ENCODE results near the gene ALAD. TPM values are rescaled to one million over a fixed set of nuclear protein-coding genes. Genes with fewer than 3 reads are reported as not detected.

ALAD gene
- total and polyA plus RNA-seq, 4 donors, result 40.2 to 258 (median 74.2) TPM

GRCh38 chr9:113350937-113351336 lies 50.1 kb downstream of the ALAD start (continued):
- TF ChIP-seq CTCF (IDR thresholded peaks at IDR 0.05; ENCODE audit: low read depth, low read length, missing input control) (no peak), JUND (IDR thresholded peaks at IDR 0.05) (no peak), HNF4G (IDR thresholded peaks at IDR 0.05) (no peak), RAD21 (IDR thresholded peaks at IDR 0.05) (no peak), FOXA2 (IDR thresholded peaks at IDR 0.05) (no peak), SP1 (IDR thresholded peaks at IDR 0.05) (no peak), MAX (IDR thresholded peaks at IDR 0.05) (no peak)

- Histone ChIP-seq H3K27me3 (ENCODE audit: control insufficient read depth in 4 of 4, insufficient read depth in 4 of 4, low read length in 3 of 4) (no peaks in the 10 kb centered on the region), H3K9ac (ENCODE audit: low read depth in 1 of 2, low read length in 2 of 2) (no peak overlapping the region), H3K4me3 (ENCODE audit: low read depth in 1 of 3, low read length in 3 of 3) (peak overlapping the region in 2 of 3 donors; percentile 39 to 73), H3K9me3 (ENCODE audit: control insufficient read depth in 4 of 4, low read length in 3 of 4) (no peaks in the 10 kb centered on the region), H3K4me1 (ENCODE audit: control insufficient read depth in 4 of 4, insufficient read depth in 4 of 4, low read length in 3 of 4) (peaks cover 4 to 7% (median 5%) of the 10 kb centered on the region in 4 donors), H3K27ac (ENCODE audit: low read depth in 1 of 2, low read length in 2 of 2) (no peak overlapping the region), H3K36me3 (ENCODE audit: control insufficient read depth in 4 of 4, insufficient read depth in 3 of 4, low read depth in 1 of 4, low read length in 3 of 4) (no peaks in the 10 kb centered on the region)
- no peak for TF ChIP-seq FOXA2 (IDR thresholded peaks at IDR 0.05)
- TF ChIP-seq EGR1 (IDR thresholded peaks at IDR 0.05; ENCODE audit: low read depth in 2 of 2), result no peak
- no peak for TF ChIP-seq GABPA (IDR thresholded peaks at IDR 0.05 in 1 of 2, conservative IDR thresholded peaks at IDR 0.05 in 1 of 2)
- TF ChIP-seq RAD21 (IDR thresholded peaks at IDR 0.05), result no peak
- no peak for TF ChIP-seq ATF3 (IDR thresholded peaks at IDR 0.05)
- TF ChIP-seq FOXA1 (IDR thresholded peaks at IDR 0.05), result no peak
- no peak for TF ChIP-seq ZBTB33 (IDR thresholded peaks at IDR 0.05)
- TF ChIP-seq MAX (IDR thresholded peaks at IDR 0.05), result no peak
- no peak for DNase-seq (ENCODE audit: low spot score)
- WGBS, result 45% methylated on average over 14 of the region's 14 CpGs
Measured at GRCh38 chr9:113350107-113350661, 50.9 kb downstream of the ALAD start.

- no peak for TF ChIP-seq NR2F2 (IDR thresholded peaks at IDR 0.05)
- no peak for TF ChIP-seq MAX (IDR thresholded peaks at IDR 0.05)
- no peak for TF ChIP-seq JUND (IDR thresholded peaks at IDR 0.05)
- no peak for TF ChIP-seq REST (IDR thresholded peaks at IDR 0.05)
- no peak for TF ChIP-seq SP1 (IDR thresholded peaks at IDR 0.05)
- Histone ChIP-seq H3K4me3 (ENCODE audit: low read depth in 1 of 3, low read length in 3 of 3) (peak within 1 kb of the TSS in 2 of 3 donors; percentile 39 to 73), H3K4me1 (ENCODE audit: control insufficient read depth in 4 of 4, insufficient read depth in 4 of 4, low read length in 3 of 4) (peaks cover 4 to 7% (median 5%) of the 10 kb centered on the region in 4 donors), H3K27me3 (ENCODE audit: control insufficient read depth in 4 of 4, insufficient read depth in 4 of 4, low read length in 3 of 4) (no peaks in the 10 kb centered on the region), H3K9me3 (ENCODE audit: control insufficient read depth in 4 of 4, low read length in 3 of 4) (no peaks in the 10 kb centered on the region), H3K9ac (ENCODE audit: low read depth in 1 of 2, low read length in 2 of 2) (no peak within 1 kb of the TSS), H3K27ac (ENCODE audit: low read depth in 1 of 2, low read length in 2 of 2) (no peak within 1 kb of the TSS), H3K36me3 (ENCODE audit: control insufficient read depth in 4 of 4, insufficient read depth in 3 of 4, low read depth in 1 of 4, low read length in 3 of 4) (no peaks in the 10 kb centered on the region)
- peak; percentile 46 for DNase-seq (ENCODE audit: low spot score)
- 3% methylated on average over 71 of the region's 71 CpGs for WGBS
Measured at GRCh38 chr9:113349445-113350094, 51.5 kb downstream of the ALAD start, which contains the start of gene BSPRY. Gene BSPRY, plus strand, starts transcription at chr9:113349541. Its CDS starts 39 bp downstream, at chr9:113349580.
